ENCODE results near the gene DYNC2I2.

DNA sequence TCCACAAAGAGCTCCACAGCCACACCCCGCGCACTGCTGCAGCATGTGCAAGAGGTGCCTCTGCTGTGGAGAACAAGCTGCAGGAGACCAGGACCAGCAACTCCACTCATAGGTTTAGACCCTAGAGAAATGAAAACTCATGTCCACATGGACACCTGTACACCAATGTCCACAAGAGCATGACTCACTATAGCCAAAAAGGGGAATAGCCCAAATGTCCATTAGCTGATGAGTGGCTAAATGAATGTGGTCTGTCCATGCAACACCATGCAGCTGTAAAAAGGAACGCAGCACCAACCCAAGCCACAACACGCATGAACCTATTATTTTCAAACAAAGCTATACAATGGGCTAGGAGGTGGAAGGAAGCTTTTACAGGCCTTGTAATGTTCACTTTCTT, 18.1 kb downstream of the DYNC2I2 start:
- TF ChIP-seq, protein P1, sequence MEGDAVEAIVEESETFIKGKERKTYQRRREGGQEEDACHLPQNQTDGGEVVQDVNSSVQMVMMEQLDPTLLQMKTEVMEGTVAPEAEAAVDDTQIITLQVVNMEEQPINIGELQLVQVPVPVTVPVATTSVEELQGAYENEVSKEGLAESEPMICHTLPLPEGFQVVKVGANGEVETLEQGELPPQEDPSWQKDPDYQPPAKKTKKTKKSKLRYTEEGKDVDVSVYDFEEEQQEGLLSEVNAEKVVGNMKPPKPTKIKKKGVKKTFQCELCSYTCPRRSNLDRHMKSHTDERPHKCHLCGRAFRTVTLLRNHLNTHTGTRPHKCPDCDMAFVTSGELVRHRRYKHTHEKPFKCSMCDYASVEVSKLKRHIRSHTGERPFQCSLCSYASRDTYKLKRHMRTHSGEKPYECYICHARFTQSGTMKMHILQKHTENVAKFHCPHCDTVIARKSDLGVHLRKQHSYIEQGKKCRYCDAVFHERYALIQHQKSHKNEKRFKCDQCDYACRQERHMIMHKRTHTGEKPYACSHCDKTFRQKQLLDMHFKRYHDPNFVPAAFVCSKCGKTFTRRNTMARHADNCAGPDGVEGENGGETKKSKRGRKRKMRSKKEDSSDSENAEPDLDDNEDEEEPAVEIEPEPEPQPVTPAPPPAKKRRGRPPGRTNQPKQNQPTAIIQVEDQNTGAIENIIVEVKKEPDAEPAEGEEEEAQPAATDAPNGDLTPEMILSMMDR (IDR thresholded peaks at IDR 0.05) = no peak
- TF ChIP-seq POLR2A (IDR thresholded peaks at IDR 0.05) = no peak

Data from uterus (tissue), 2 donors.